HEK293 (cell line): ENCODE measurements around the gene VWF.

Experiments used
- CTCF ChIA-PET: fragments of 350-600 bp; formaldehyde crosslinking; extraction: SDS; loops from one replicate; lab custom pipeline; 2021; ENCODE audit warnings: antibody characterized with exemption; lab: Yijun Ruan, JAX
- POLR2A ChIA-PET: fragments of 300-600 bp; formaldehyde crosslinking; extraction: SDS; loops from one replicate; lab custom pipeline; 2020; ENCODE audit warnings: antibody characterized with exemption, inconsistent platforms; lab: Yijun Ruan, JAX
- H3K27ac ChIP-seq: fragments of 200-500 bp; sonication (Bioruptor generic); 2 replicates; pipeline ENCODE4 v1.5.1; 2014; ENCODE audit warnings: low read depth, low read length, control low read depth, inconsistent platforms; ENCODE audit errors: extremely low read depth
- H3K36me3 ChIP-seq, 2 experiments: fragments of 200-500 bp in 1 of 2; sonication (Bioruptor generic) in 1 of 2; 1 replicate in 1 of 2; 2 replicates in 1 of 2; pipeline ENCODE4 v1.5.1; 2014 to 2017; ENCODE audit warnings: inconsistent platforms in 2 of 2, low read length in 2 of 2; ENCODE audit not compliant: control insufficient read depth in 2 of 2, insufficient read depth in 1 of 2
- H3K4me1 ChIP-seq: fragments of 200-500 bp; sonication (Bioruptor generic); 2 replicates; pipeline ENCODE4 v1.5.1; 2014; ENCODE audit warnings: mild to moderate bottlenecking, low read length, inconsistent platforms; ENCODE audit not compliant: control insufficient read depth, insufficient read depth
- H3K4me3 ChIP-seq: 2 replicates; pipeline ENCODE4 v1.5.1; 2011; ENCODE audit warnings: low read depth, mild to moderate bottlenecking, control low read depth, low read length, moderate library complexity
- H3K9me3 ChIP-seq: fragments of 200-500 bp; sonication (Bioruptor generic); 2 replicates; pipeline ENCODE4 v1.5.1; 2014; ENCODE audit warnings: low read depth, low read length, inconsistent platforms; ENCODE audit not compliant: control insufficient read depth, insufficient read depth
- GLI2 ChIP-seq: fragments of 450-650 bp; formaldehyde crosslinking; IDR thresholded peaks from 2 replicates; pipeline ENCODE4; 2017; ENCODE audit warnings: missing biosample characterization, missing genetic modification characterization, low read depth, borderline replicate concordance
- KLF7 ChIP-seq: fragments of 450-650 bp; formaldehyde crosslinking; IDR thresholded peaks from 2 replicates; pipeline ENCODE4 v1.5.1; 2016; ENCODE audit warnings: missing biosample characterization, missing genetic modification characterization, borderline replicate concordance
- SCRT1 ChIP-seq: fragments of 450-650 bp; formaldehyde crosslinking; IDR thresholded peaks from 2 replicates; pipeline ENCODE4 v1.5.1; 2016; ENCODE audit warnings: missing biosample characterization, missing genetic modification characterization, borderline replicate concordance
- SCRT2 ChIP-seq: fragments of 450-650 bp; formaldehyde crosslinking; IDR thresholded peaks from 2 replicates; pipeline ENCODE4 v1.5.1; 2016; ENCODE audit warnings: missing biosample characterization, missing genetic modification characterization
- ZBTB8A ChIP-seq: fragments of 450-650 bp; formaldehyde crosslinking; IDR thresholded peaks from 2 replicates; pipeline ENCODE4 v1.5.1; 2016; ENCODE audit warnings: missing biosample characterization, missing genetic modification characterization
- ZNF132 ChIP-seq: fragments of 450-650 bp; formaldehyde crosslinking; IDR thresholded peaks from 2 replicates; pipeline ENCODE4 v1.5.1; 2017; ENCODE audit warnings: missing biosample characterization, missing genetic modification characterization, borderline replicate concordance
- ZNF223 ChIP-seq: fragments of 450-650 bp; formaldehyde crosslinking; IDR thresholded peaks from 2 replicates; pipeline ENCODE4 v1.5.1; 2016; ENCODE audit warnings: missing biosample characterization, missing genetic modification characterization
- ZNF274 ChIP-seq, 2 experiments: fragments of 200-500 bp in 1 of 2; fragments of 450-650 bp in 1 of 2; sonication (Bioruptor generic) in 1 of 2; formaldehyde crosslinking in 1 of 2; IDR thresholded peaks; 2 replicates each; pipeline versions ENCODE4 v1.5.1 to v1.6.1; 2014 to 2016; ENCODE audit warnings: borderline replicate concordance in 1 of 2, inconsistent platforms in 1 of 2, low read length in 1 of 2, missing biosample characterization in 1 of 2, missing genetic modification characterization in 1 of 2
- ZNF585B ChIP-seq: fragments of 450-650 bp; formaldehyde crosslinking; IDR thresholded peaks from 2 replicates; pipeline ENCODE4 v1.5.1; 2016; ENCODE audit warnings: missing biosample characterization, missing genetic modification characterization
- ZNF623 ChIP-seq: fragments of 450-650 bp; formaldehyde crosslinking; IDR thresholded peaks from 2 replicates; pipeline ENCODE4 v1.5.1; 2016; ENCODE audit warnings: missing biosample characterization, missing genetic modification characterization
- ZNF677 ChIP-seq: fragments of 450-650 bp; IDR thresholded peaks from 2 replicates; pipeline ENCODE4 v1.5.0; 2018; ENCODE audit warnings: missing biosample characterization, mild to moderate bottlenecking, missing genetic modification characterization, moderate library complexity
- ZSCAN16 ChIP-seq: fragments of 450-650 bp; formaldehyde crosslinking; IDR thresholded peaks from 2 replicates; pipeline ENCODE4 v1.5.1; 2016; ENCODE audit warnings: missing biosample characterization, missing genetic modification characterization
- ZXDB ChIP-seq: fragments of 450-650 bp; formaldehyde crosslinking; IDR thresholded peaks from 2 replicates; pipeline ENCODE4 v1.5.1; 2016; ENCODE audit warnings: missing biosample characterization, missing genetic modification characterization
- TF ChIP-seq, protein P1 (sequence below): fragments of 450-650 bp; formaldehyde crosslinking; IDR thresholded peaks from 2 replicates; pipeline ENCODE4 v1.5.1; 2016; ENCODE audit warnings: missing biosample characterization, missing genetic modification characterization
- TF ChIP-seq, protein P2 (sequence below): fragments of 450-650 bp; formaldehyde crosslinking; IDR thresholded peaks from 2 replicates; pipeline ENCODE4 v1.5.1; 2016; ENCODE audit warnings: missing biosample characterization, missing genetic modification characterization
- TF ChIP-seq, protein P3 (sequence below): fragments of 450-650 bp; formaldehyde crosslinking; IDR thresholded peaks from 2 replicates; pipeline ENCODE4 v1.5.1; 2016; ENCODE audit warnings: missing biosample characterization, missing genetic modification characterization
- TF ChIP-seq, protein P4 (sequence below): fragments of 450-650 bp; formaldehyde crosslinking; IDR thresholded peaks from 2 replicates; pipeline ENCODE4 v1.5.1; 2016; ENCODE audit warnings: missing biosample characterization, missing genetic modification characterization, low read depth
- TF ChIP-seq, protein P5 (sequence below): fragments of 450-650 bp; formaldehyde crosslinking; IDR thresholded peaks from 2 replicates; pipeline ENCODE4 v1.5.1; 2016; ENCODE audit warnings: missing biosample characterization, missing genetic modification characterization, borderline replicate concordance

Gene VWF

DNA sequence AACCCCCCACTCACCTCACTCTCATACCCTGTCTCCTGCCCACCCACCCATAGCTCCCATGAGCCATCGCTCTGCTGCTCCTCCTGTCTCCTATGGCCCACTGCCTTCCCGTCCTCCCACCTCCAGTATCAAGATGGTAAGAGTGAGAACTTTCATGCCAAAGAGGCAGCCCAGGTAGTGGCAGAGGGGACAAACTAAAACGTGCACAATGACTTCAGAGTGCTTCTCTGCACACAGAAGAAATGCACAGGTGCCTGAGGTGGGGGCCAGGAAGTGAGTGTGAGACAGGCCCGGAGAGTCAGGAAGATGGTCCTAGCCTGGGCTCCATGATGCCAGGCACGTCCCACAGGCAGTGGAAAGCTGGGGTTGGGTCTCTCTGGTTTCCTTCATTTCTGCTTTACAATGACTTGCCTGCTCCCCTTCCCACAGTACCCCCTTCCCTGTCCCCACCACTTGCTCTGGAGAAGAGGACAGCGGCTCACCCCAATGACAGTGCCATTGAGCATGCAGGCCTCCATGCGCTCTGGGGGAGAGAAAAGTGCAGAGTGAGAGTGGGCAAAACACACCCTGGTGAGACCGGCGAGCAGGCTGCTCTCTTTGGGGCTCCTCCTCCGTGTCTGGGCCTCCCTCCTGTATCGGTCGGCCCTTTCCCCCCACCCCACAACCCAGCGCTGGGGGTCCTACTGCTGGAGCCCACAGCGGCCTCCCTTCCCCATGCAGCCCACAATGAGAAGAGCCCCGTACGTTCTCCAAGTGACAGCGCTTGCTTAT is 156.6 kb downstream of the VWF start:
- Histone ChIP-seq H3K27ac (no peak overlapping the region), H3K9me3 (no peaks in the 10 kb centered on the region), H3K36me3 (no peaks in the 10 kb centered on the region), H3K4me3 (no peak overlapping the region), H3K4me1 (no peaks in the 10 kb centered on the region)
- ChIA-PET POLR2A (no interaction called here), CTCF (interaction anchor here (1.0 to 2.0 kb wide), 4 partner anchors 9 to 317 kb away, joined by 3 to 13 read pairs (median 4); no protein-coding TSS in a partner anchor)
- TF ChIP-seq ZNF274 (IDR thresholded peaks at IDR 0.05; ENCODE audit: low read length) (no peak), ZNF274 (tag by site-specific recombination; IDR thresholded peaks at IDR 0.05; ENCODE audit: borderline replicate concordance) (no peak), KLF7 (tag by site-specific recombination) (no peak), ZNF132 (tag by site-specific recombination) (no peak)

DNA sequence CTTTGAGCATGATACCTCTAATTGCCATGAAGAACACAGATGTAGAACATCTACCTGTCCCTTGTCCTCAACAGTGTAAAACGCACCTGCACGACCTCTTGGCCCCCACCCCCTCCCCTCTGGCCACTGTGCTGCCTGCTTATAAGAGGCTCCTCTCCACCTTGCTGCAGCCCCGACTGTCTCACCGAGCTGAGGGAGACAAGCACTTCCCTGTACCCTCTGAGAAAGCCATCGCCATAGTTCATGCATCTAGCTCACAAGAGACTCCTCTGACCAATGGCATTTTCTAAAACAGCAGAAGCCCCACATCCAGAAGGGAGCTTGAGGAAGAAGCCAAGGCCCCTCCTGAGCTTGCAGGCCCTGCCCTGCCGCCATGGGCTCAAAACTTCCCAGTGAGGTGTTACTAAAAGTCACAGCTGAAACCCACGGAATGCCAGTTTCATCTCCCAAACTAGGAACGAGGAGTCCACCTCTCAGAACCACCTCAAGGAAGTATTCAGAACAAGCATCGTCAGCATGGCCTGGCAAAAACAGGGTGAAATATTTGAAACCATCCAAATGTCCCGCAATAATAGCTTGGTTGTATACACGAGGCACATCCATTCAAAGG is 157.9 kb downstream of the VWF start:
- POLR2A ChIA-PET = no interaction called here
- CTCF ChIA-PET = interaction anchor here (0.6 to 3.3 kb wide), 17 partner anchors 8 to 732 kb away, joined by 3 to 13 read pairs (median 3); no protein-coding TSS in a partner anchor
- H3K27ac ChIP-seq = no peak overlapping the region
- H3K36me3 ChIP-seq = no peaks in the 10 kb centered on the region
- no peaks in the 10 kb centered on the region for H3K9me3 ChIP-seq
- no peak overlapping the region for H3K4me3 ChIP-seq
- TF ChIP-seq ZSCAN16 (tag by site-specific recombination) (no peak), ZBTB8A (tag by site-specific recombination) (no peak), GLI2 (tag by site-specific recombination) (no peak), ZNF677 (no peak), ZXDB (tag by site-specific recombination) (no peak), SCRT1 (no peak), SCRT2 (tag by site-specific recombination) (no peak), ZNF223 (no peak), ZNF585B (tag by site-specific recombination) (no peak), ZNF623 (no peak)
- TF ChIP-seq, protein P1, sequence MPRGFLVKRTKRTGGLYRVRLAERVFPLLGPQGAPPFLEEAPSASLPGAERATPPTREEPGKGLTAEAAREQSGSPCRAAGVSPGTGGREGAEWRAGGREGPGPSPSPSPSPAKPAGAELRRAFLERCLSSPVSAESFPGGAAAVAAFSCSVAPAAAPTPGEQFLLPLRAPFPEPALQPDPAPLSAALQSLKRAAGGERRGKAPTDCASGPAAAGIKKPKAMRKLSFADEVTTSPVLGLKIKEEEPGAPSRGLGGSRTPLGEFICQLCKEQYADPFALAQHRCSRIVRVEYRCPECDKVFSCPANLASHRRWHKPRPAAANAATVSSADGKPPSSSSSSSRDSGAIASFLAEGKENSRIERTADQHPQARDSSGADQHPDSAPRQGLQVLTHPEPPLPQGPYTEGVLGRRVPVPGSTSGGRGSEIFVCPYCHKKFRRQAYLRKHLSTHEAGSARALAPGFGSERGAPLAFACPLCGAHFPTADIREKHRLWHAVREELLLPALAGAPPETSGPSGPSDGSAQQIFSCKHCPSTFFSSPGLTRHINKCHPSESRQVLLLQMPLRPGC (tag by site-specific recombination) = no peak
- TF ChIP-seq, protein P2, sequence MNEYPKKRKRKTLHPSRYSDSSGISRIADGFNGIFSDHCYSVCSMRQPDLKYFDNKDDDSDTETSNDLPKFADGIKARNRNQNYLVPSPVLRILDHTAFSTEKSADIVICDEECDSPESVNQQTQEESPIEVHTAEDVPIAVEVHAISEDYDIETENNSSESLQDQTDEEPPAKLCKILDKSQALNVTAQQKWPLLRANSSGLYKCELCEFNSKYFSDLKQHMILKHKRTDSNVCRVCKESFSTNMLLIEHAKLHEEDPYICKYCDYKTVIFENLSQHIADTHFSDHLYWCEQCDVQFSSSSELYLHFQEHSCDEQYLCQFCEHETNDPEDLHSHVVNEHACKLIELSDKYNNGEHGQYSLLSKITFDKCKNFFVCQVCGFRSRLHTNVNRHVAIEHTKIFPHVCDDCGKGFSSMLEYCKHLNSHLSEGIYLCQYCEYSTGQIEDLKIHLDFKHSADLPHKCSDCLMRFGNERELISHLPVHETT (tag by site-specific recombination) = no peak
- TF ChIP-seq, protein P3, sequence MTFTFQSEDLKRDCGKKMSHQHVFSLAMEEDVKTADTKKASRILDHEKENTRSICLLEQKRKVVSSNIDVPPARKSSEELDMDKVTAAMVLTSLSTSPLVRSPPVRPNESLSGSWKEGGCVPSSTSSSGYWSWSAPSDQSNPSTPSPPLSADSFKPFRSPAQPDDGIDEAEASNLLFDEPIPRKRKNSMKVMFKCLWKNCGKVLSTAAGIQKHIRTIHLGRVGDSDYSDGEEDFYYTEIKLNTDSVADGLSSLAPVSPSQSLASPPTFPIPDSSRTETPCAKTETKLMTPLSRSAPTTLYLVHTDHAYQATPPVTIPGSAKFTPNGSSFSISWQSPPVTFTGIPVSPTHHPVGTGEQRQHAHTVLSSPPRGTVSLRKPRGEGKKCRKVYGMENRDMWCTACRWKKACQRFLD (tag by site-specific recombination) = no peak
- TF ChIP-seq, protein P4, sequence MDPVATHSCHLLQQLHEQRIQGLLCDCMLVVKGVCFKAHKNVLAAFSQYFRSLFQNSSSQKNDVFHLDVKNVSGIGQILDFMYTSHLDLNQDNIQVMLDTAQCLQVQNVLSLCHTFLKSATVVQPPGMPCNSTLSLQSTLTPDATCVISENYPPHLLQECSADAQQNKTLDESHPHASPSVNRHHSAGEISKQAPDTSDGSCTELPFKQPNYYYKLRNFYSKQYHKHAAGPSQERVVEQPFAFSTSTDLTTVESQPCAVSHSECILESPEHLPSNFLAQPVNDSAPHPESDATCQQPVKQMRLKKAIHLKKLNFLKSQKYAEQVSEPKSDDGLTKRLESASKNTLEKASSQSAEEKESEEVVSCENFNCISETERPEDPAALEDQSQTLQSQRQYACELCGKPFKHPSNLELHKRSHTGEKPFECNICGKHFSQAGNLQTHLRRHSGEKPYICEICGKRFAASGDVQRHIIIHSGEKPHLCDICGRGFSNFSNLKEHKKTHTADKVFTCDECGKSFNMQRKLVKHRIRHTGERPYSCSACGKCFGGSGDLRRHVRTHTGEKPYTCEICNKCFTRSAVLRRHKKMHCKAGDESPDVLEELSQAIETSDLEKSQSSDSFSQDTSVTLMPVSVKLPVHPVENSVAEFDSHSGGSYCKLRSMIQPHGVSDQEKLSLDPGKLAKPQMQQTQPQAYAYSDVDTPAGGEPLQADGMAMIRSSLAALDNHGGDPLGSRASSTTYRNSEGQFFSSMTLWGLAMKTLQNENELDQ (tag by site-specific recombination) = no peak
- TF ChIP-seq, protein P5, sequence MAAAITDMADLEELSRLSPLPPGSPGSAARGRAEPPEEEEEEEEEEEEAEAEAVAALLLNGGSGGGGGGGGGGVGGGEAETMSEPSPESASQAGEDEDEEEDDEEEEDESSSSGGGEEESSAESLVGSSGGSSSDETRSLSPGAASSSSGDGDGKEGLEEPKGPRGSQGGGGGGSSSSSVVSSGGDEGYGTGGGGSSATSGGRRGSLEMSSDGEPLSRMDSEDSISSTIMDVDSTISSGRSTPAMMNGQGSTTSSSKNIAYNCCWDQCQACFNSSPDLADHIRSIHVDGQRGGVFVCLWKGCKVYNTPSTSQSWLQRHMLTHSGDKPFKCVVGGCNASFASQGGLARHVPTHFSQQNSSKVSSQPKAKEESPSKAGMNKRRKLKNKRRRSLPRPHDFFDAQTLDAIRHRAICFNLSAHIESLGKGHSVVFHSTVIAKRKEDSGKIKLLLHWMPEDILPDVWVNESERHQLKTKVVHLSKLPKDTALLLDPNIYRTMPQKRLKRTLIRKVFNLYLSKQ (tag by site-specific recombination) = no peak
- H3K4me1 ChIP-seq = no peaks in the 10 kb centered on the region
